ENCODE data around the gene G3BP2.
A peak's percentile ranks its signal among the peaks of the same experiment; 100 is the strongest.
"Not testable (repeated sequence)": the region's sequence is repeated elsewhere in the genome, so short reads cannot be mapped to it uniquely, and the experiment has no call there.

Gene G3BP2

GRCh38 chr4:75671802-75672421 is 1.3 kb downstream of the G3BP2 start:
- peak overlapping the region; percentile 76 for H3K27ac ChIP-seq (ENCODE audit: low read depth, low read length)
- no peaks in the 10 kb centered on the region for H3K36me3 ChIP-seq (ENCODE audit: low read length)
- H3K9ac ChIP-seq (ENCODE audit: low read length): peak overlapping the region; percentile 98
- peaks cover 61% of the 10 kb centered on the region for H3K79me2 ChIP-seq (ENCODE audit: insufficient read depth, low read length)
- H3K9me3 ChIP-seq (ENCODE audit: insufficient read depth, low read length): no peaks in the 10 kb centered on the region
- peak overlapping the region; percentile 81 for H3K4me3 ChIP-seq (ENCODE audit: insufficient read depth, low read length, poor library complexity, severe bottlenecking)
- H4K20me1 ChIP-seq (ENCODE audit: low read depth, low read length): peaks cover 20% of the 10 kb centered on the region
- no peak overlapping the region for H2AFZ ChIP-seq (ENCODE audit: low read depth, low read length, severe bottlenecking)
- H3K9me2 ChIP-seq (replicated peaks; ENCODE audit: insufficient read depth, low read length): no peaks in the 10 kb centered on the region
- H3K27me3 ChIP-seq (ENCODE audit: low read length): no peaks in the 10 kb centered on the region
- H3K4me2 ChIP-seq (ENCODE audit: low read depth, low read length, poor library complexity, severe bottlenecking): peak overlapping the region; percentile 91
- TF ChIP-seq EZH2phosphoT487 (conservative IDR thresholded peaks at IDR 0.05; ENCODE audit: low read length): no peak
- no peak for TF ChIP-seq CTCF (IDR thresholded peaks at IDR 0.05; ENCODE audit: insufficient read depth, low read length, poor library complexity, severe bottlenecking)
- peaks cover 3% of the 10 kb centered on the region; the same call in 1 of the 2 replicates for H3F3A ChIP-seq (ENCODE audit: insufficient read depth)

- Histone ChIP-seq H3K9ac (ENCODE audit: low read length) (no peak overlapping the region), H4K20me1 (ENCODE audit: low read depth, low read length) (peaks cover 27% of the 10 kb centered on the region), H3K9me2 (replicated peaks; ENCODE audit: insufficient read depth, low read length) (no peaks in the 10 kb centered on the region), H3K36me3 (ENCODE audit: low read length) (0 out of 2 replicates have a peak, but pooled peaks cover 2% of the 10 kb centered on the region), H3K9me3 (ENCODE audit: insufficient read depth, low read length) (no peaks in the 10 kb centered on the region), H3F3A (ENCODE audit: insufficient read depth) (peaks cover 3% of the 10 kb centered on the region; the same call in 1 of the 2 replicates), H3K4me2 (ENCODE audit: low read depth, low read length, poor library complexity, severe bottlenecking) (peak overlapping the region; percentile 14), H2AFZ (ENCODE audit: low read depth, low read length, severe bottlenecking) (no peak overlapping the region), H3K27ac (ENCODE audit: low read depth, low read length) (no peak overlapping the region), H3K4me3 (ENCODE audit: insufficient read depth, low read length, poor library complexity, severe bottlenecking) (no peak overlapping the region), H3K27me3 (ENCODE audit: low read length) (no peaks in the 10 kb centered on the region), H3K79me2 (ENCODE audit: insufficient read depth, low read length) (peaks cover 90% of the 10 kb centered on the region)
- no peak for TF ChIP-seq EZH2phosphoT487 (conservative IDR thresholded peaks at IDR 0.05; ENCODE audit: low read length)
- no peak for TF ChIP-seq CTCF (IDR thresholded peaks at IDR 0.05; ENCODE audit: insufficient read depth, low read length, poor library complexity, severe bottlenecking)
Measured at GRCh38 chr4:75668596-75668995, 4.6 kb downstream of the G3BP2 start.

GRCh38 chr4:75667636-75668035 is 5.6 kb downstream of the G3BP2 start:
- not testable (repeated sequence) for H3K36me3 ChIP-seq (ENCODE audit: low read length); H3K9ac ChIP-seq (ENCODE audit: low read length); H3F3A ChIP-seq (ENCODE audit: insufficient read depth); H2AFZ ChIP-seq (ENCODE audit: low read depth, low read length, severe bottlenecking); H3K9me3 ChIP-seq (ENCODE audit: insufficient read depth, low read length); H3K27me3 ChIP-seq (ENCODE audit: low read length); H3K9me2 ChIP-seq (replicated peaks; ENCODE audit: insufficient read depth, low read length); H3K27ac ChIP-seq (ENCODE audit: low read depth, low read length); H3K4me3 ChIP-seq (ENCODE audit: insufficient read depth, low read length, poor library complexity, severe bottlenecking); H3K4me2 ChIP-seq (ENCODE audit: low read depth, low read length, poor library complexity, severe bottlenecking)
- Histone ChIP-seq H4K20me1 (ENCODE audit: low read depth, low read length) (peaks cover 27% of the 10 kb centered on the region), H3K79me2 (ENCODE audit: insufficient read depth, low read length) (peaks cover 96% of the 10 kb centered on the region)

GRCh38 chr4:75666299-75666698 is 6.9 kb downstream of the G3BP2 start:
- 0 out of 2 replicates have a peak, but pooled peaks cover 2% of the 10 kb centered on the region for H3K36me3 ChIP-seq (ENCODE audit: low read length)
- no peak overlapping the region for H3K9ac ChIP-seq (ENCODE audit: low read length)
- no peaks in the 10 kb centered on the region for H3K9me2 ChIP-seq (replicated peaks; ENCODE audit: insufficient read depth, low read length)
- H2AFZ ChIP-seq (ENCODE audit: low read depth, low read length, severe bottlenecking): no peak overlapping the region
- no peak overlapping the region for H3K4me3 ChIP-seq (ENCODE audit: insufficient read depth, low read length, poor library complexity, severe bottlenecking)
- no peak overlapping the region for H3K4me2 ChIP-seq (ENCODE audit: low read depth, low read length, poor library complexity, severe bottlenecking)
- H3K79me2 ChIP-seq (ENCODE audit: insufficient read depth, low read length): peaks cover 93% of the 10 kb centered on the region
- no peak for TF ChIP-seq CTCF (IDR thresholded peaks at IDR 0.05; ENCODE audit: insufficient read depth, low read length, poor library complexity, severe bottlenecking)
- no peak for TF ChIP-seq EZH2phosphoT487 (conservative IDR thresholded peaks at IDR 0.05; ENCODE audit: low read length)
- H3K9me3 ChIP-seq (ENCODE audit: insufficient read depth, low read length): no peaks in the 10 kb centered on the region
- H3K27ac ChIP-seq (ENCODE audit: low read depth, low read length): no peak overlapping the region
- H4K20me1 ChIP-seq (ENCODE audit: low read depth, low read length): peaks cover 22% of the 10 kb centered on the region
- H3K27me3 ChIP-seq (ENCODE audit: low read length): no peaks in the 10 kb centered on the region
- H3F3A ChIP-seq (ENCODE audit: insufficient read depth): peaks cover 3% of the 10 kb centered on the region; the same call in 1 of the 2 replicates

- H3K27me3 ChIP-seq (ENCODE audit: low read length); H3K9me2 ChIP-seq (replicated peaks; ENCODE audit: insufficient read depth, low read length); H3K27ac ChIP-seq (ENCODE audit: low read depth, low read length); H3K9ac ChIP-seq (ENCODE audit: low read length); H3K4me2 ChIP-seq (ENCODE audit: low read depth, low read length, poor library complexity, severe bottlenecking); H3F3A ChIP-seq (ENCODE audit: insufficient read depth); H3K4me3 ChIP-seq (ENCODE audit: insufficient read depth, low read length, poor library complexity, severe bottlenecking); H3K36me3 ChIP-seq (ENCODE audit: low read length); H3K9me3 ChIP-seq (ENCODE audit: insufficient read depth, low read length); H2AFZ ChIP-seq (ENCODE audit: low read depth, low read length, severe bottlenecking): not testable (repeated sequence)
- Histone ChIP-seq H3K79me2 (ENCODE audit: insufficient read depth, low read length) (peaks cover 93% of the 10 kb centered on the region), H4K20me1 (ENCODE audit: low read depth, low read length) (peaks cover 18% of the 10 kb centered on the region)
Measured at GRCh38 chr4:75664604-75665003, 8.6 kb downstream of the G3BP2 start.

All from SU-DHL-6 (cell line).